H1 (cell line): ENCODE results near the gene KRTAP12-4. TPM values are rescaled to one million over a fixed set of nuclear protein-coding genes. Genes with fewer than 3 reads are reported as not detected.

Source experiments
- CHD7 ChIP-seq: fragments of 300-600 bp; sonication (generic); IDR thresholded peaks from 2 replicates; pipeline ENCODE4 v1.7.1; 2012; ENCODE audit warnings: low read length, moderate library complexity, mild to moderate bottlenecking, inconsistent platforms; ENCODE audit not compliant: insufficient replicate concordance
- E2F6 ChIP-seq: IDR thresholded peaks from 2 replicates; pipeline ENCODE4 v1.6.1; 2012; ENCODE audit warnings: inconsistent platforms
- RAD21 ChIP-seq, 2 experiments: IDR thresholded peaks in 1 of 2; conservative IDR thresholded peaks in 1 of 2; 2 replicates each; pipeline ENCODE4 v1.6.1; 2011; ENCODE audit warnings: low read depth in 2 of 2, low read length in 2 of 2, improper control_type of control experiment in 1 of 2, inconsistent platforms in 1 of 2, mild to moderate bottlenecking in 1 of 2, moderate library complexity in 1 of 2
- RXRA ChIP-seq: IDR thresholded peaks from 2 replicates; pipeline ENCODE4 v1.6.1; 2011; ENCODE audit warnings: low read depth, mild to moderate bottlenecking, low read length, moderate library complexity; ENCODE audit not compliant: insufficient read depth
- polyA plus RNA-seq, 7 experiments: library from polyadenylated mRNA; depleted of rRNA in 3 of 7; stranded (reverse) in 5 of 7; unstranded in 2 of 7; fragments of >200 nt in 5 of 7; fragments of 200-250 nt in 2 of 7; gene quantifications; 1 replicate in 5 of 7; 2 replicates in 1 of 7; 4 replicates in 1 of 7; pipeline versions ENCODE4 v1.2.1 to v1.2.3, GENCODE V29; 2011 to 2013; ENCODE audit warnings: missing spikeins in 2 of 7, mixed read lengths in 2 of 7
- total RNA-seq: library from RNA; stranded (reverse); fragmentation: NEBNext Ultra II Directional; extraction: Animal tissue kit (Norgen Biotek cat#: 25700); gene quantifications from 2 replicates; pipeline ENCODE4 v1.2.1, GENCODE V29; 2021

Gene KRTAP12-4
- total and polyA plus RNA-seq, 2 of the 8 experiments (the other 6 are each of a cell fraction or from before 2014, with no cell fraction given) = not detected

GRCh38 chr21:44686000-44686781, 31.7 kb upstream of the KRTAP12-4 start (continued):
- TF ChIP-seq CHD7 (no peak), RAD21 (IDR thresholded peaks at IDR 0.05 in 1 of 2, conservative IDR thresholded peaks at IDR 0.05 in 1 of 2; ENCODE audit: low read depth in 2 of 2, low read length in 2 of 2) (peak; percentile 12 to 36; a peak in 2 of 4 replicates), RXRA (no peak), E2F6 (peak; percentile 89)
